Breast epithelium (tissue), 3 donors: Measurements from ENCODE around the gene USP33.

Source experiments
- CTCF ChIP-seq, 3 donors: fragments of 450-650 bp; IDR thresholded peaks; one replicate each; pipeline ENCODE4 v1.5.1; 2016 to 2017; ENCODE audit warnings: antibody characterized with exemption in 3 of 3, mild to moderate bottlenecking in 3 of 3, moderate library complexity in 3 of 3
- POLR2A ChIP-seq: fragments of 450-650 bp; IDR thresholded peaks from one replicate; pipeline ENCODE4 v1.6.1; 2016; ENCODE audit warnings: antibody characterized with exemption, mild to moderate bottlenecking, moderate library complexity

GRCh38 chr1:77716065-77716464 lies 43.6 kb downstream of the USP33 start:
- no peak for TF ChIP-seq POLR2A
- no peak for TF ChIP-seq CTCF (IDR thresholded peaks at IDR 0.05)
